H1 (cell line): ENCODE results near the gene PLCB1. TPM values are rescaled to one million over a fixed set of nuclear protein-coding genes. Genes with fewer than 3 reads are reported as not detected.

Source experiments
- CTCF ChIA-PET: fragments of 300-600 bp; sonication (Branson Sonifier 250); formaldehyde crosslinking; loops from one replicate; lab custom pipeline; 2021; ENCODE audit not compliant: partially characterized antibody; lab: Charles Lee
- POLR2A ChIA-PET: fragments of 300-600 bp; sonication (Branson Sonifier 250); formaldehyde crosslinking; loops from one replicate; lab custom pipeline; 2021; ENCODE audit warnings: inconsistent platforms; ENCODE audit not compliant: partially characterized antibody; lab: Charles Lee
- DNase-seq, 2 experiments: peaks; one replicate each; pipeline versions ENCODE4 v3.0.0 to v3.0.0-alpha.2; 2010 to 2022; ENCODE audit warnings: low spot score in 2 of 2, low read depth in 1 of 2, mixed read lengths in 1 of 2
- FAIRE-seq: peaks from 2 replicates; lab custom pipeline; 2011; peaks lifted over from hg19 to GRCh38; lab: Jason Lieb, UNC
- H2AFZ ChIP-seq: 2 replicates; pipeline ENCODE4 v1.8.1; 2012; ENCODE audit warnings: low read length, inconsistent platforms
- H2AK5ac ChIP-seq: 2 replicates; pipeline ENCODE4 v1.6.1; 2013; ENCODE audit warnings: low read depth, low read length
- H2BK120ac ChIP-seq: replicated peaks from 2 replicates; pipeline ENCODE3; 2013; ENCODE audit warnings: low read depth, low read length, inconsistent platforms
- H2BK12ac ChIP-seq: 2 replicates; pipeline ENCODE4 v1.6.1; 2013; ENCODE audit warnings: low read depth, low read length
- H2BK15ac ChIP-seq: 2 replicates; pipeline ENCODE4 v1.6.1; 2013; ENCODE audit warnings: low read length
- H2BK20ac ChIP-seq: 2 replicates; pipeline ENCODE4 v1.6.1; 2013; ENCODE audit warnings: low read length
- H2BK5ac ChIP-seq: 2 replicates; pipeline ENCODE4 v1.6.1; 2013; ENCODE audit warnings: low read depth, low read length
- H3K14ac ChIP-seq: 2 replicates; pipeline ENCODE4 v1.6.1; 2013; ENCODE audit warnings: inconsistent platforms; ENCODE audit not compliant: insufficient read length
- H3K18ac ChIP-seq: 2 replicates; pipeline ENCODE4 v1.6.1; 2013; ENCODE audit warnings: low read length; ENCODE audit errors: extremely low read depth
- H3K23ac ChIP-seq: 2 replicates; pipeline ENCODE4 v1.6.1; 2013; ENCODE audit warnings: inconsistent platforms; ENCODE audit not compliant: insufficient read length
- H3K23me2 ChIP-seq: 2 replicates; pipeline ENCODE4 v1.6.1; 2013; ENCODE audit warnings: low read depth, low read length
- H3K27ac ChIP-seq: 2 replicates; pipeline ENCODE4 v1.6.1; 2011; ENCODE audit warnings: low read depth, low read length, inconsistent platforms
- H3K27me3 ChIP-seq, 4 experiments: replicated peaks in 1 of 4; 1 replicate in 1 of 4; 2 replicates in 3 of 4; pipeline versions ENCODE4 v1.6.1 to v1.8.1; 2011 to 2013; ENCODE audit warnings: low read length in 3 of 4, mild to moderate bottlenecking in 3 of 4, inconsistent platforms in 2 of 4, mixed read lengths in 2 of 4, moderate library complexity in 1 of 4; ENCODE audit not compliant: control insufficient read depth in 3 of 4, insufficient read depth in 3 of 4; ENCODE audit errors: extremely low read depth in 1 of 4
- H3K36me3 ChIP-seq, 4 experiments: 2 replicates each; pipeline versions ENCODE4 v1.6.1 to v1.8.1; 2011 to 2013; ENCODE audit warnings: mild to moderate bottlenecking in 4 of 4, low read length in 3 of 4, moderate library complexity in 2 of 4, control low read depth in 1 of 4, inconsistent platforms in 1 of 4; ENCODE audit not compliant: insufficient read depth in 4 of 4, control insufficient read depth in 2 of 4
- H3K4ac ChIP-seq: replicated peaks from 2 replicates; pipeline ENCODE3; 2013; ENCODE audit warnings: low read length, low read depth, mixed read lengths, inconsistent platforms; ENCODE audit not compliant: insufficient read length
- H3K4me1 ChIP-seq, 4 experiments: replicated peaks in 1 of 4; 1 replicate in 1 of 4; 2 replicates in 3 of 4; pipeline versions ENCODE4 v1.6.1 to v1.8.1; 2011 to 2013; ENCODE audit warnings: low read length in 3 of 4, inconsistent platforms in 2 of 4, mixed read lengths in 1 of 4; ENCODE audit not compliant: insufficient read depth in 4 of 4, control insufficient read depth in 3 of 4
- H3K4me2 ChIP-seq, 2 experiments: 2 replicates each; pipeline versions ENCODE4 v1.6.1 to v1.8.1; 2011 to 2013; ENCODE audit warnings: low read depth in 2 of 2, low read length in 2 of 2, control low read depth in 1 of 2, inconsistent platforms in 1 of 2, mild to moderate bottlenecking in 1 of 2; ENCODE audit not compliant: insufficient read depth in 1 of 2
- H3K4me3 ChIP-seq, 4 experiments: fragments of 200-600, 300-600 bp in 1 of 4; sonication (generic), shearing (Covaris generic), sonication (Bioruptor Twin) in 1 of 4; 2 replicates each; pipeline versions ENCODE4 v1.5.1 to v1.8.1; 2011 to 2016; ENCODE audit warnings: low read length in 4 of 4, low read depth in 3 of 4, control low read depth in 2 of 4, inconsistent platforms in 2 of 4, mild to moderate bottlenecking in 2 of 4, mixed read lengths in 1 of 4, moderate library complexity in 1 of 4; ENCODE audit not compliant: insufficient read depth in 2 of 4; ENCODE audit errors: extremely low read depth in 1 of 4
- H3K56ac ChIP-seq: replicated peaks from 2 replicates; pipeline ENCODE3; 2013; ENCODE audit warnings: low read depth, mild to moderate bottlenecking, mixed read lengths, low read length, inconsistent platforms; ENCODE audit not compliant: insufficient read length
- H3K79me1 ChIP-seq: 2 replicates; pipeline ENCODE4 v1.6.1; 2013; ENCODE audit warnings: low read depth, low read length, control low read depth
- H3K79me2 ChIP-seq, 2 experiments: 2 replicates each; pipeline versions ENCODE4 v1.6.1 to v1.8.1; 2012 to 2013; ENCODE audit warnings: low read length in 2 of 2, mild to moderate bottlenecking in 2 of 2, inconsistent platforms in 1 of 2; ENCODE audit not compliant: insufficient read depth in 2 of 2, control insufficient read depth in 1 of 2
- H3K9ac ChIP-seq, 4 experiments: replicated peaks in 1 of 4; 1 replicate in 1 of 4; 2 replicates in 3 of 4; pipeline versions ENCODE4 v1.6.1 to v1.8.1; 2011 to 2013; ENCODE audit warnings: low read depth in 3 of 4, low read length in 3 of 4, control low read depth in 2 of 4, mild to moderate bottlenecking in 2 of 4, moderate library complexity in 2 of 4, inconsistent platforms in 1 of 4; ENCODE audit errors: extremely low read depth in 1 of 4
- H3K9me3 ChIP-seq, 2 experiments: 2 replicates each; pipeline versions ENCODE4 v1.6.1 to v1.8.1; 2012 to 2013; ENCODE audit warnings: mild to moderate bottlenecking in 2 of 2, moderate library complexity in 2 of 2, control low read depth in 1 of 2, inconsistent platforms in 1 of 2, low read depth in 1 of 2, low read length in 1 of 2, mixed read lengths in 1 of 2; ENCODE audit not compliant: insufficient read depth in 2 of 2
- H4K20me1 ChIP-seq, 2 experiments: replicated peaks in 1 of 2; 2 replicates each; pipeline versions ENCODE3 to v1.8.1; 2011 to 2013; ENCODE audit warnings: inconsistent platforms in 2 of 2, low read length in 2 of 2, mild to moderate bottlenecking in 1 of 2; ENCODE audit not compliant: insufficient read depth in 2 of 2, control insufficient read depth in 1 of 2
- H4K5ac ChIP-seq: 2 replicates; pipeline ENCODE4 v1.6.1; 2013; ENCODE audit warnings: low read length, low read depth, mixed read lengths, inconsistent platforms; ENCODE audit not compliant: insufficient read length
- H4K8ac ChIP-seq: 2 replicates; pipeline ENCODE4 v1.8.0; 2013; ENCODE audit warnings: mild to moderate bottlenecking, moderate library complexity, low read length, inconsistent platforms; ENCODE audit not compliant: insufficient read depth; ENCODE audit errors: extremely low read depth
- H4K91ac ChIP-seq: replicated peaks from 2 replicates; pipeline ENCODE3; 2013; ENCODE audit warnings: low read length, mixed read lengths, inconsistent platforms; ENCODE audit not compliant: insufficient read length
- ATF3 ChIP-seq: IDR thresholded peaks from 2 replicates; pipeline ENCODE4 v1.6.1; 2011; ENCODE audit warnings: low read depth, mild to moderate bottlenecking, low read length; ENCODE audit not compliant: insufficient read depth
- CBX8 ChIP-seq: fragments of 300-800, 300-1000 bp; sonication (generic); IDR thresholded peaks from 2 replicates; pipeline ENCODE4 v1.7.1; 2016; ENCODE audit warnings: low read depth, low read length, borderline replicate concordance
- EP300 ChIP-seq, 2 experiments: IDR thresholded peaks; 1 replicate in 1 of 2; 2 replicates in 1 of 2; pipeline ENCODE4 v1.6.1; 2011 to 2012; ENCODE audit warnings: low read depth in 2 of 2, low read length in 2 of 2, mild to moderate bottlenecking in 2 of 2, borderline replicate concordance in 1 of 2, inconsistent platforms in 1 of 2, moderate library complexity in 1 of 2
- SIRT6 ChIP-seq: IDR thresholded peaks from one replicate; pipeline ENCODE4 v1.7.1; 2012; ENCODE audit warnings: low read length, inconsistent platforms
- SP1 ChIP-seq: IDR thresholded peaks from 2 replicates; pipeline ENCODE4 v1.6.1; 2011; ENCODE audit warnings: low read depth, low read length
- SRF ChIP-seq: IDR thresholded peaks from 2 replicates; pipeline ENCODE4 v1.6.1; 2011; ENCODE audit warnings: mild to moderate bottlenecking, low read depth, low read length, moderate library complexity
- TBP ChIP-seq: IDR thresholded peaks from 2 replicates; pipeline ENCODE4 v1.6.1; 2011; ENCODE audit warnings: low read depth, low read length, improper control_type of control experiment
- TCF12 ChIP-seq: IDR thresholded peaks from 2 replicates; pipeline ENCODE4 v1.6.1; 2011; ENCODE audit warnings: low read depth, mild to moderate bottlenecking, low read length
- polyA plus RNA-seq, 7 experiments: library from polyadenylated mRNA; depleted of rRNA in 3 of 7; stranded (reverse) in 5 of 7; unstranded in 2 of 7; fragments of >200 nt in 5 of 7; fragments of 200-250 nt in 2 of 7; gene quantifications; 1 replicate in 5 of 7; 2 replicates in 1 of 7; 4 replicates in 1 of 7; pipeline versions ENCODE4 v1.2.1 to v1.2.3, GENCODE V29; 2011 to 2013; ENCODE audit warnings: missing spikeins in 2 of 7, mixed read lengths in 2 of 7
- total RNA-seq: library from RNA; stranded (reverse); fragmentation: NEBNext Ultra II Directional; extraction: Animal tissue kit (Norgen Biotek cat#: 25700); gene quantifications from 2 replicates; pipeline ENCODE4 v1.2.1, GENCODE V29; 2021

PLCB1 gene
- total and polyA plus RNA-seq, 2 of the 8 experiments (the other 6 are each of a cell fraction or from before 2014, with no cell fraction given), result 2.6 to 9.1 TPM

- no peaks in the 10 kb centered on the region for H3K79me1 ChIP-seq
- ChIA-PET CTCF (interaction anchor here (0.8 to 1.9 kb wide), 2 partner anchors 10 to 11 kb away, joined by 3 to 10 read pairs; no protein-coding TSS in a partner anchor), POLR2A (no interaction called here)
- no peak for DNase-seq
- H2BK120ac ChIP-seq, result no peak overlapping the region
- H3K23me2 ChIP-seq, result 0 out of 2 replicates have a peak, but pooled peaks cover 3% of the 10 kb centered on the region
- TF ChIP-seq TCF12 (no peak), SRF (no peak), TBP (no peak), EP300 (IDR thresholded peaks at IDR 0.05; ENCODE audit: borderline replicate concordance in 1 of 2, low read depth in 2 of 2, low read length in 2 of 2) (no peak), SP1 (no peak), SIRT6 (no peak), CBX8 (no peak), ATF3 (no peak)
- H3K79me2 ChIP-seq, result no peaks in the 10 kb centered on the region
- no peak overlapping the region for H3K4me2 ChIP-seq
- no peak overlapping the region for H2BK15ac ChIP-seq
- H4K20me1 ChIP-seq, result no peaks in the 10 kb centered on the region
- no peak overlapping the region for H2BK12ac ChIP-seq
- FAIRE-seq, result no peak
- no peak overlapping the region for H3K14ac ChIP-seq
- no peak overlapping the region for H2AK5ac ChIP-seq
- H3K36me3 ChIP-seq, result no peaks in the 10 kb centered on the region; a peak in 1 of 8 replicates
- H3K4ac ChIP-seq, result no peak overlapping the region
- no peak overlapping the region for H3K27ac ChIP-seq
- H3K27me3 ChIP-seq, result no peaks in the 10 kb centered on the region
- peaks cover 0 to 2% (median 0%) of the 10 kb centered on the region in 4 experiments; a peak in 2 of 7 replicates for H3K4me1 ChIP-seq
- 0 out of 2 replicates have a peak overlapping the region, but pooled peaks have one; percentile 21 for H2BK5ac ChIP-seq
- H3K9ac ChIP-seq, result no peak overlapping the region
- no peak overlapping the region for H3K18ac ChIP-seq
- H2AFZ ChIP-seq, result no peak overlapping the region
- H3K4me3 ChIP-seq, result no peak overlapping the region
- H3K23ac ChIP-seq, result no peak overlapping the region
- no peak overlapping the region for H2BK20ac ChIP-seq
- no peak overlapping the region for H4K8ac ChIP-seq
- no peak overlapping the region for H4K91ac ChIP-seq
- H4K5ac ChIP-seq, result no peak overlapping the region
- no peak overlapping the region for H3K56ac ChIP-seq
- no peaks in the 10 kb centered on the region; a peak in 1 of 4 replicates for H3K9me3 ChIP-seq
Observed at GRCh38 chr20:8778387-8778786, 646.3 kb downstream of the PLCB1 start.
